IMR-90 (cell line): Measurements from ENCODE around the gene CREB1. TPM values are rescaled to one million over a fixed set of nuclear protein-coding genes. Genes with fewer than 3 reads are reported as not detected.
A peak's percentile ranks its signal among the peaks of the same experiment; 100 is the strongest.

Source experiments
- ATAC-seq: fragments of 200-7000 bp; cut with Tn5 transposase; 2 replicates; pipeline ENCODE4 v1.9.1; 2020; ENCODE audit warnings: low read depth, mild to moderate bottlenecking, moderate library complexity
- BruUV-seq: library from RNA; stranded (reverse); fragments of 400-500 nt; replicated peaks from 2 replicates; lab custom pipeline; 2021; lab: Mats Ljungman, UMichigan
- CTCF ChIA-PET: fragments of 300-600 bp; formaldehyde crosslinking; extraction: SDS; loops from one replicate; lab custom pipeline; 2021; ENCODE audit warnings: antibody characterized with exemption; lab: Yijun Ruan, JAX
- POLR2A ChIA-PET: fragments of 300-600 bp; sonication (Branson Sonifier 250); formaldehyde crosslinking; loops from one replicate; lab custom pipeline; 2022; ENCODE audit warnings: antibody characterized with exemption; ENCODE audit not compliant: unreplicated experiment; lab: Charles Lee
- DNase-seq: peaks from one replicate; pipeline ENCODE4 v3.0.0; 2013
- H2AFZ ChIP-seq: replicated peaks from 2 replicates; pipeline ENCODE3; 2013; ENCODE audit warnings: low read length, mild to moderate bottlenecking; ENCODE audit not compliant: poor library complexity
- H2AK5ac ChIP-seq: 2 replicates; pipeline ENCODE4 v1.6.1; 2013; ENCODE audit warnings: low read depth, low read length, inconsistent platforms
- H2AK9ac ChIP-seq: replicated peaks from 2 replicates; pipeline ENCODE3; 2013; ENCODE audit warnings: mild to moderate bottlenecking, low read depth, low read length, moderate library complexity; ENCODE audit not compliant: poor library complexity
- H2BK120ac ChIP-seq: 2 replicates; pipeline ENCODE4 v1.6.1; 2013; ENCODE audit warnings: low read depth, low read length, inconsistent platforms
- H2BK15ac ChIP-seq: 3 replicates; pipeline ENCODE4 v1.6.1; 2013; ENCODE audit warnings: low read depth, low read length, inconsistent platforms
- H2BK20ac ChIP-seq: 2 replicates; pipeline ENCODE4 v1.6.1; 2013; ENCODE audit warnings: low read depth, mild to moderate bottlenecking, inconsistent platforms, low read length, moderate library complexity
- H2BK5ac ChIP-seq: 2 replicates; pipeline ENCODE4 v1.6.1; 2013; ENCODE audit warnings: mild to moderate bottlenecking, low read depth, low read length, inconsistent platforms; ENCODE audit not compliant: poor library complexity, severe bottlenecking
- H3K14ac ChIP-seq: replicated peaks from 2 replicates; pipeline ENCODE4 v1.6.1; 2013; ENCODE audit warnings: low read depth, low read length, inconsistent platforms
- H3K18ac ChIP-seq: 2 replicates; pipeline ENCODE4 v1.6.1; 2013; ENCODE audit warnings: low read depth, low read length, control low read depth
- H3K23ac ChIP-seq: 2 replicates; pipeline ENCODE4 v1.6.1; 2013; ENCODE audit warnings: low read depth, low read length, inconsistent platforms
- H3K27ac ChIP-seq: 2 replicates; pipeline ENCODE4 v1.5.1; 2013; ENCODE audit warnings: mild to moderate bottlenecking, control low read depth, low read length; ENCODE audit not compliant: insufficient read depth
- H3K27me3 ChIP-seq: 2 replicates; pipeline ENCODE4 v1.6.1; 2013; ENCODE audit warnings: low read length; ENCODE audit not compliant: control insufficient read depth, insufficient read depth
- H3K36me3 ChIP-seq: 2 replicates; pipeline ENCODE4 v1.6.1; 2013; ENCODE audit warnings: low read length, mixed read lengths; ENCODE audit not compliant: control insufficient read depth, insufficient read depth
- H3K4ac ChIP-seq: 2 replicates; pipeline ENCODE4 v1.6.1; 2013; ENCODE audit warnings: low read depth, low read length, inconsistent platforms
- H3K4me1 ChIP-seq: 2 replicates; pipeline ENCODE4 v1.6.1; 2013; ENCODE audit warnings: low read length, mixed read lengths; ENCODE audit not compliant: control insufficient read depth, insufficient read depth
- H3K4me2 ChIP-seq: 2 replicates; pipeline ENCODE4 v1.6.1; 2013; ENCODE audit warnings: low read depth, mild to moderate bottlenecking, control low read depth, low read length, moderate library complexity
- H3K4me3 ChIP-seq: 2 replicates; pipeline ENCODE4 v1.5.1; 2013; ENCODE audit warnings: low read depth, mild to moderate bottlenecking, control low read depth, low read length, moderate library complexity; ENCODE audit not compliant: insufficient read depth
- H3K56ac ChIP-seq: 2 replicates; pipeline ENCODE4 v1.6.1; 2013; ENCODE audit warnings: low read length, inconsistent platforms; ENCODE audit not compliant: insufficient read depth; ENCODE audit errors: extremely low read depth
- H3K79me1 ChIP-seq, 2 experiments: 2 replicates each; pipeline ENCODE4 v1.6.1; 2013; ENCODE audit warnings: low read length in 2 of 2, inconsistent platforms in 1 of 2, low read depth in 1 of 2
- H3K9ac ChIP-seq: 2 replicates; pipeline ENCODE4 v1.6.1; 2013; ENCODE audit warnings: low read depth, low read length, control low read depth
- H3K9me1 ChIP-seq: 2 replicates; pipeline ENCODE4 v1.6.1; 2013; ENCODE audit warnings: low read length, inconsistent platforms; ENCODE audit not compliant: insufficient read depth
- H3K9me3 ChIP-seq: 2 replicates; pipeline ENCODE4 v1.6.1; 2013; ENCODE audit warnings: low read length; ENCODE audit not compliant: control insufficient read depth, insufficient read depth
- H4K20me1 ChIP-seq: 2 replicates; pipeline ENCODE4 v1.6.1; 2013; ENCODE audit warnings: low read length, inconsistent platforms; ENCODE audit not compliant: insufficient read depth
- H4K5ac ChIP-seq: 2 replicates; pipeline ENCODE4 v1.6.1; 2013; ENCODE audit warnings: mild to moderate bottlenecking, low read depth, low read length, control low read depth
- H4K8ac ChIP-seq, 2 experiments: 2 replicates each; pipeline ENCODE4 v1.6.1; 2013; ENCODE audit warnings: low read depth in 2 of 2, low read length in 2 of 2, control low read depth in 1 of 2, inconsistent platforms in 1 of 2
- H4K91ac ChIP-seq: 2 replicates; pipeline ENCODE4 v1.6.1; 2013; ENCODE audit warnings: low read depth, low read length, inconsistent platforms; ENCODE audit not compliant: insufficient read depth
- CEBPB ChIP-seq: IDR thresholded peaks from 2 replicates; pipeline ENCODE4 v1.6.1; 2012; ENCODE audit warnings: low read depth, low read length, improper control_type of control experiment
- CTCF ChIP-seq: conservative IDR thresholded peaks from 2 replicates; pipeline ENCODE4 v1.5.1; 2012; ENCODE audit warnings: mild to moderate bottlenecking, low read depth, low read length, improper control_type of control experiment
- RCOR1 ChIP-seq: IDR thresholded peaks from 2 replicates; pipeline ENCODE4 v1.6.1; 2012; ENCODE audit warnings: mild to moderate bottlenecking, low read length, improper control_type of control experiment; ENCODE audit not compliant: insufficient replicate concordance
- SMC3 ChIP-seq: fragments of 150-350 bp; IDR thresholded peaks from 2 replicates; pipeline ENCODE4 v1.6.1; 2016; ENCODE audit warnings: low read depth, mild to moderate bottlenecking, antibody characterized with exemption, low read length, moderate library complexity
- WGBS, 2 experiments: methylation state at CpG; one replicate each; pipeline versions ENCODE4 v1.1.5 to v1.1.7; 2013; ENCODE audit warnings: missing lambda C conversion rate in 2 of 2; ENCODE audit not compliant: insufficient read length in 1 of 2; ENCODE audit errors: extremely low coverage in 2 of 2; 5-methylcytosine and 5-hydroxymethylcytosine counted together
- dilution Hi-C: fragments of 300-500 bp; cut with HindIII; formaldehyde crosslinking; loops from one replicate; pipeline ENCODE4 v1.14.3; 2018; ENCODE audit warnings: low sequenced_read_pairs; ENCODE audit not compliant: unreplicated experiment
- in situ Hi-C: fragments of 300-500 bp; cut with MboI; formaldehyde crosslinking; loops from 3 replicates; pipeline ENCODE4 v1.14.3; 2019; ENCODE audit warnings: low sequenced_read_pairs, inconsistent platforms, mixed read lengths
- intact Hi-C: fragments of 100-400 bp; cut with micrococcal nuclease; formaldehyde crosslinking; loops from 2 replicates; pipeline ENCODE4 v1.10.0; 2022
- polyA plus RNA-seq, 3 experiments: library from polyadenylated mRNA; depleted of rRNA; stranded (reverse); fragments of >200 nt; gene quantifications; 2 replicates each; pipeline ENCODE4 v1.2.3, GENCODE V29; 2012; ENCODE audit warnings: low replicate concordance in 1 of 3
- total RNA-seq: library from RNA; depleted of rRNA; stranded (reverse); fragments of >200 nt; gene quantifications from 2 replicates; pipeline ENCODE4 v1.2.3, GENCODE V29; 2012

CREB1 gene
- total and polyA plus RNA-seq, 2 of the 4 experiments (the other 2 are of a cell fraction) = 22.4 to 94.5 TPM

- Histone ChIP-seq H2BK20ac (peak overlapping the region; percentile 78; the same call in 1 of the 2 replicates), H4K5ac (peak overlapping the region; percentile 56), H2AK5ac (no peak overlapping the region), H4K8ac (peak overlapping the region in 1 of 2 experiments; percentile 71; a peak in 2 of 4 replicates), H2BK120ac (peak overlapping the region; percentile 68), H2AK9ac (no peak overlapping the region), H2BK5ac (peak overlapping the region; percentile 83), H3K56ac (peak overlapping the region; percentile 57; the same call in 1 of the 2 replicates), H3K18ac (peak overlapping the region; percentile 43), H3K9ac (no peak overlapping the region), H3K36me3 (peaks cover 7% of the 10 kb centered on the region), H3K4ac (peak overlapping the region; percentile 66; the same call in 1 of the 2 replicates), H3K4me3 (no peak overlapping the region), H3K9me3 (no peaks in the 10 kb centered on the region), H2AFZ (no peak overlapping the region), H3K23ac (peak overlapping the region; percentile 48; the same call in 1 of the 2 replicates), H4K20me1 (no peaks in the 10 kb centered on the region), H3K27me3 (no peaks in the 10 kb centered on the region), H2BK15ac (no peak overlapping the region), H3K27ac (peak overlapping the region; percentile 84; the same call in 1 of the 2 replicates), H3K14ac (peak overlapping the region; percentile 64; the same call in 1 of the 2 replicates), H3K4me1 (peaks cover 20% of the 10 kb centered on the region), H4K91ac (peak overlapping the region; percentile 54; the same call in 1 of the 2 replicates), H3K9me1 (peaks cover 15% of the 10 kb centered on the region), H3K4me2 (peak overlapping the region; percentile 60; the same call in 1 of the 2 replicates), H3K79me1 (peaks cover 10 to 42% of the 10 kb centered on the region in 2 experiments)
- intact Hi-C loops = no loop called here
- DNase-seq (peak; percentile 90), ATAC-seq (peak; percentile 80)
- CTCF ChIA-PET = interaction anchor here (1.1 kb wide), 1 partner anchor 54 kb away, joined by 3 read pairs; no protein-coding TSS in a partner anchor
- no peak for TF ChIP-seq CTCF
- TF ChIP-seq RCOR1 = peak; percentile 48
- TF ChIP-seq CEBPB = peak; percentile 90
- no peak for TF ChIP-seq SMC3
- no TSS peak for BruUV-seq
- in situ Hi-C loops = no loop called here
- POLR2A ChIA-PET = interaction anchor here (0.7 kb wide), 1 partner anchor 27 kb away, joined by 3 read pairs; no protein-coding TSS in a partner anchor
- 0% methylated on average over 1 of the region's 1 CpG; no CpG with 5 or more reads in 1 of the 2 experiments for WGBS, 2 experiments
- dilution Hi-C loops = no loop called here
Observed at GRCh38 chr2:207558079-207558491, 28.3 kb downstream of the CREB1 start.
